ENCODE data around the gene GABRB3.

- no peak for TF ChIP-seq CTCF (IDR thresholded peaks at IDR 0.05)
- TF ChIP-seq POLR2A (IDR thresholded peaks at IDR 0.05) = no peak
These were observed 12.9 kb downstream of the GABRB3 start for GRCh38 chr15:26759986-26760385.

Data from tibial nerve (tissue), 3 donors.